ENCODE data around the gene CARNS1. TPM values are rescaled to one million over a fixed set of nuclear protein-coding genes. Genes with fewer than 3 reads are reported as not detected.

The CARNS1 gene
- total and polyA plus RNA-seq, 10 donors, result 1.0 to 4.4 (median 2.0) TPM

GRCh38 chr11:67410984-67411784 lies 4.3 kb upstream of the CARNS1 start:
- intact Hi-C loops (cut with DNase I; ENCODE audit: low total_unique reads), result no loop called here
- no peak for TF ChIP-seq POLR2AphosphoS5 (IDR thresholded peaks at IDR 0.05)
- TF ChIP-seq POLR2A (IDR thresholded peaks at IDR 0.05), result no peak
- Histone ChIP-seq H3K9me3 (no peaks in the 10 kb centered on the region), H3K4me3 (peak overlapping the region in 1 of 8 donors; percentile 7), H3K27me3 (replicated peaks in 1 of 7) (peaks cover 0 to 60% (median 11%) of the 10 kb centered on the region in 7 donors), H3K27ac (peak overlapping the region in 4 of 8 donors; percentile 96 to 99 (median 98)), H3K36me3 (peaks cover 0 to 37% (median 1%) of the 10 kb centered on the region in 6 donors), H3K4me1 (peaks cover 41 to 99% (median 89%) of the 10 kb centered on the region in 6 donors)
- DNase-seq, result peak; percentile 79
- WGBS, 5 donors, result 81 to 89% (median 83%) methylated on average over 12 to 17 of the region's 17 CpGs

GRCh38 chr11:67411785-67412152 lies 3.7 kb upstream of the CARNS1 start:
- H3K4me1 ChIP-seq, result peaks cover 40 to 99% (median 89%) of the 10 kb centered on the region in 6 donors
- peak overlapping the region in 1 of 8 donors; percentile 7 for H3K4me3 ChIP-seq
- peak overlapping the region in 3 of 8 donors; percentile 7 to 99 (median 98) for H3K27ac ChIP-seq

GRCh38 chr11:67412495-67413179 lies 2.8 kb upstream of the CARNS1 start:
- no peak overlapping the region for H3K4me3 ChIP-seq
- H3K36me3 ChIP-seq, result peaks cover 0 to 22% (median 0%) of the 10 kb centered on the region in 6 donors
- 64 to 80% (median 67%) methylated on average over 5 to 9 of the region's 9 CpGs for WGBS, 5 donors
- no peaks in the 10 kb centered on the region for H3K9me3 ChIP-seq
- peaks cover 0 to 61% (median 11%) of the 10 kb centered on the region in 7 donors for H3K27me3 ChIP-seq (replicated peaks in 1 of 7)
- H3K4me1 ChIP-seq, result peaks cover 40 to 99% (median 89%) of the 10 kb centered on the region in 6 donors
- DNase-seq, result peak; percentile 75
- intact Hi-C loops (cut with DNase I; ENCODE audit: low total_unique reads), result no loop called here
- peak overlapping the region in 2 of 8 donors; percentile 98 to 99 for H3K27ac ChIP-seq
- TF ChIP-seq CTCF (IDR thresholded peaks at IDR 0.05 in 8 of 11, conservative IDR thresholded peaks at IDR 0.05 in 3 of 11), result no peak
- TF ChIP-seq POLR2A (IDR thresholded peaks at IDR 0.05), result no peak
- peak in 2 of 3 donors; percentile 7 to 55 for TF ChIP-seq POLR2AphosphoS5 (IDR thresholded peaks at IDR 0.05)

More at GRCh38 chr11:67411785-67412152, 3.7 kb upstream of the CARNS1 start:
- no peaks in the 10 kb centered on the region for H3K9me3 ChIP-seq
- DNase-seq, result peak; percentile 74
- intact Hi-C loops (cut with DNase I; ENCODE audit: low total_unique reads), result no loop called here
- H3K27me3 ChIP-seq (replicated peaks in 1 of 7), result peaks cover 0 to 61% (median 11%) of the 10 kb centered on the region in 7 donors
- 59 to 77% (median 66%) methylated on average over 6 to 7 of the region's 7 CpGs for WGBS, 5 donors
- H3K36me3 ChIP-seq, result peaks cover 0 to 31% (median 0%) of the 10 kb centered on the region in 6 donors
- TF ChIP-seq POLR2A (IDR thresholded peaks at IDR 0.05) (no peak), CTCF (IDR thresholded peaks at IDR 0.05 in 8 of 11, conservative IDR thresholded peaks at IDR 0.05 in 3 of 11) (no peak), POLR2AphosphoS5 (IDR thresholded peaks at IDR 0.05) (peak; percentile 57 to 71 (median 66))

- no peaks in the 10 kb centered on the region for H3K9me3 ChIP-seq
- H3K4me3 ChIP-seq, result no peak overlapping the region
- WGBS, 5 donors, result 48 to 80% (median 58%) methylated on average over 2 of the region's 2 CpGs
- peaks cover 0 to 61% (median 11%) of the 10 kb centered on the region in 7 donors for H3K27me3 ChIP-seq (replicated peaks in 1 of 7)
- TF ChIP-seq POLR2AphosphoS5 (IDR thresholded peaks at IDR 0.05), result no peak
- no peak for TF ChIP-seq POLR2A (IDR thresholded peaks at IDR 0.05)
- TF ChIP-seq CTCF (IDR thresholded peaks at IDR 0.05 in 8 of 11, conservative IDR thresholded peaks at IDR 0.05 in 3 of 11), result no peak
- DNase-seq, result no peak
- H3K36me3 ChIP-seq, result peaks cover 0 to 16% (median 0%) of the 10 kb centered on the region in 6 donors
- H3K27ac ChIP-seq, result peak overlapping the region in 1 of 8 donors; percentile 98
- peaks cover 39 to 99% (median 89%) of the 10 kb centered on the region in 6 donors for H3K4me1 ChIP-seq
- intact Hi-C loops (cut with DNase I; ENCODE audit: low total_unique reads), result no loop called here
Observed at GRCh38 chr11:67413266-67413849, 2.1 kb upstream of the CARNS1 start.

Data from spleen (tissue), 11 donors.